Fibroblast of pulmonary artery (primary cell): Measurements from ENCODE around the gene OTOG.

Experiments used
- DNase-seq: peaks from one replicate; pipeline ENCODE4 v3.0.0-alpha.2; 2010; ENCODE audit warnings: low read depth
- H3K4me3 ChIP-seq: replicated peaks from 2 replicates; pipeline ENCODE4 v1.5.1; 2011; ENCODE audit warnings: low read depth, mild to moderate bottlenecking, control low read depth, low read length, moderate library complexity
- CTCF ChIP-seq: IDR thresholded peaks from 2 replicates; pipeline ENCODE4 v1.5.1; 2011; ENCODE audit warnings: mild to moderate bottlenecking, control low read depth, low read length, inconsistent platforms; ENCODE audit errors: missing control alignments

The OTOG gene

GRCh38 chr11:17629113-17629512 lies 82.1 kb downstream of the OTOG start:
- DNase-seq: no peak
- no peak overlapping the region for H3K4me3 ChIP-seq
- TF ChIP-seq CTCF: no peak

- TF ChIP-seq CTCF: no peak
- DNase-seq: no peak
- no peak overlapping the region for H3K4me3 ChIP-seq
Measured at GRCh38 chr11:17630936-17631335, 83.9 kb downstream of the OTOG start.

GRCh38 chr11:17631702-17632365 lies 84.8 kb downstream of the OTOG start:
- no peak for TF ChIP-seq CTCF
- no peak for DNase-seq
- H3K4me3 ChIP-seq: no peak overlapping the region

GRCh38 chr11:17633279-17633986 lies 86.4 kb downstream of the OTOG start:
- TF ChIP-seq CTCF: no peak
- no peak overlapping the region for H3K4me3 ChIP-seq
- DNase-seq: no peak

- no peak for TF ChIP-seq CTCF
- H3K4me3 ChIP-seq: no peak overlapping the region
- DNase-seq: no peak
Measured at GRCh38 chr11:17633987-17634775, 87.1 kb downstream of the OTOG start.

GRCh38 chr11:17634776-17635550 lies 87.9 kb downstream of the OTOG start:
- TF ChIP-seq CTCF: no peak
- no peak for DNase-seq
- no peak overlapping the region for H3K4me3 ChIP-seq
